Liver (tissue), 9 donors: Measurements from ENCODE around the gene TRPM8. TPM values are rescaled to one million over a fixed set of nuclear protein-coding genes. Genes with fewer than 3 reads are reported as not detected.

Source experiments
- DNase-seq: peaks from one replicate; pipeline ENCODE4 v3.0.0-alpha.2; 2017; ENCODE audit warnings: low spot score
- H3K27ac ChIP-seq, 2 donors: one replicate each; pipeline ENCODE4 v1.7.0; 2013; ENCODE audit warnings: inconsistent platforms in 2 of 2, low read length in 2 of 2, control low read depth in 1 of 2, low read depth in 1 of 2, mild to moderate bottlenecking in 1 of 2
- H3K27me3 ChIP-seq, 4 donors: one replicate each; pipeline versions ENCODE4 v1.6.1 to v1.7.0; 2013; ENCODE audit warnings: low read length in 3 of 4, inconsistent platforms in 1 of 4, mild to moderate bottlenecking in 1 of 4, moderate library complexity in 1 of 4; ENCODE audit not compliant: control insufficient read depth in 4 of 4, insufficient read depth in 4 of 4
- H3K36me3 ChIP-seq, 4 donors: one replicate each; pipeline versions ENCODE4 v1.6.1 to v1.7.0; 2013; ENCODE audit warnings: low read length in 3 of 4, mild to moderate bottlenecking in 3 of 4, low read depth in 1 of 4, moderate library complexity in 1 of 4; ENCODE audit not compliant: control insufficient read depth in 4 of 4, insufficient read depth in 3 of 4
- H3K4me1 ChIP-seq, 4 donors: one replicate each; pipeline versions ENCODE4 v1.6.1 to v1.7.0; 2013; ENCODE audit warnings: low read length in 3 of 4, mild to moderate bottlenecking in 3 of 4, moderate library complexity in 1 of 4; ENCODE audit not compliant: control insufficient read depth in 4 of 4, insufficient read depth in 4 of 4
- H3K4me3 ChIP-seq, 3 donors: one replicate each; pipeline versions ENCODE4 v1.6.1 to v1.7.0; 2013; ENCODE audit warnings: low read length in 3 of 3, control low read depth in 1 of 3, low read depth in 1 of 3, mild to moderate bottlenecking in 1 of 3
- H3K9ac ChIP-seq, 2 donors: one replicate each; pipeline ENCODE4 v1.7.0; 2013; ENCODE audit warnings: low read length in 2 of 2, mild to moderate bottlenecking in 2 of 2, moderate library complexity in 2 of 2, control low read depth in 1 of 2, low read depth in 1 of 2
- H3K9me3 ChIP-seq, 4 donors: one replicate each; pipeline versions ENCODE4 v1.6.1 to v1.7.0; 2013; ENCODE audit warnings: low read length in 3 of 4; ENCODE audit not compliant: control insufficient read depth in 4 of 4
- ATF3 ChIP-seq: IDR thresholded peaks from 2 replicates; pipeline ENCODE4 v1.6.1; 2016; ENCODE audit warnings: antibody characterized with exemption
- EGR1 ChIP-seq, 2 donors: IDR thresholded peaks; 2 replicates each; pipeline ENCODE4 v1.6.1; 2016 to 2018; ENCODE audit warnings: antibody characterized with exemption in 2 of 2, low read depth in 2 of 2
- FOXA1 ChIP-seq: IDR thresholded peaks from 2 replicates; pipeline ENCODE4 v1.6.1; 2016; ENCODE audit warnings: antibody characterized with exemption
- FOXA2 ChIP-seq: IDR thresholded peaks from 2 replicates; pipeline ENCODE4 v1.6.1; 2016; ENCODE audit warnings: antibody characterized with exemption
- GABPA ChIP-seq, 2 donors: IDR thresholded peaks in 1 of 2; conservative IDR thresholded peaks in 1 of 2; 2 replicates each; pipeline ENCODE4 v1.6.1; 2016; ENCODE audit warnings: antibody characterized with exemption in 2 of 2, mild to moderate bottlenecking in 1 of 2, moderate library complexity in 1 of 2
- HNF4A ChIP-seq, 2 donors: conservative IDR thresholded peaks; 2 replicates each; pipeline ENCODE4 v1.6.1; 2016; ENCODE audit warnings: antibody characterized with exemption in 2 of 2, mild to moderate bottlenecking in 2 of 2
- HNF4G ChIP-seq: IDR thresholded peaks from 2 replicates; pipeline ENCODE4 v1.6.1; 2016; ENCODE audit warnings: antibody characterized with exemption
- JUND ChIP-seq, 2 donors: IDR thresholded peaks; 2 replicates each; pipeline ENCODE4 v1.6.1; 2016; ENCODE audit warnings: antibody characterized with exemption in 2 of 2
- NR2F2 ChIP-seq: IDR thresholded peaks from 2 replicates; pipeline ENCODE4 v1.6.1; 2016; ENCODE audit warnings: antibody characterized with exemption
- RAD21 ChIP-seq, 2 donors: IDR thresholded peaks; 2 replicates each; pipeline ENCODE4 v1.6.1; 2016; ENCODE audit warnings: antibody characterized with exemption in 2 of 2, mild to moderate bottlenecking in 2 of 2
- REST ChIP-seq: IDR thresholded peaks from 2 replicates; pipeline ENCODE4 v1.6.1; 2016; ENCODE audit warnings: antibody characterized with exemption, mild to moderate bottlenecking
- RXRA ChIP-seq, 2 donors: IDR thresholded peaks; 2 replicates each; pipeline ENCODE4 v1.6.1; 2017 to 2018; ENCODE audit warnings: antibody characterized with exemption in 2 of 2, mild to moderate bottlenecking in 1 of 2
- SP1 ChIP-seq: IDR thresholded peaks from 2 replicates; pipeline ENCODE4 v1.6.1; 2018; ENCODE audit warnings: antibody characterized with exemption, mild to moderate bottlenecking
- TAF1 ChIP-seq: conservative IDR thresholded peaks from 2 replicates; pipeline ENCODE4 v1.6.1; 2016; ENCODE audit warnings: antibody characterized with exemption, mild to moderate bottlenecking
- YY1 ChIP-seq: IDR thresholded peaks from 2 replicates; pipeline ENCODE4 v1.6.1; 2016; ENCODE audit warnings: antibody characterized with exemption, mild to moderate bottlenecking
- WGBS: extraction: QIAGEN DNeasy Blood & Tissue Kit; methylation state at CpG from one replicate; pipeline ENCODE4 v1.1.7; 2013; 5-methylcytosine and 5-hydroxymethylcytosine counted together
- polyA plus RNA-seq, 2 donors: library from polyadenylated mRNA; stranded (reverse) in 1 of 2; unstranded in 1 of 2; fragments of 200-250 nt in 1 of 2; fragments of >200 nt in 1 of 2; fragmentation: Nextera tagmentation in 1 of 2; extraction: Ambion mirVana in 1 of 2; gene quantifications; one replicate each; pipeline versions ENCODE4 v1.2.1 to v1.2.3, GENCODE V29; 2013 to 2015
- total RNA-seq, 2 donors: library from RNA; depleted of rRNA; stranded (reverse); fragments of >200 nt; gene quantifications; one replicate each; pipeline ENCODE4 v1.2.3, GENCODE V29; 2014
- TF ChIP-seq, protein P1 (sequence below): fragments of 150-350 bp; IDR thresholded peaks from 2 replicates; pipeline ENCODE4 v1.5.1; 2017; ENCODE audit warnings: improper control_type of control experiment, low read depth, low read length; ENCODE audit not compliant: missing input control
- TF ChIP-seq, protein P2 (sequence below): IDR thresholded peaks from 2 replicates; pipeline ENCODE4 v1.6.1; 2016; ENCODE audit warnings: antibody characterized with exemption
- TF ChIP-seq, protein P3 (sequence below): IDR thresholded peaks from 2 replicates; pipeline ENCODE4 v1.6.1; 2016; ENCODE audit warnings: antibody characterized with exemption
- donor health status: healthy.
- donor health status: healthy.
- donor health status: healthy.
- donor health status: healthy.
- donor health status: healthy.

TRPM8 gene
- total and polyA plus RNA-seq, 4 donors = 1.1 to 79.2 (median 33.2) TPM

- Histone ChIP-seq H3K27me3 (no peaks in the 10 kb centered on the region), H3K4me3 (no peak overlapping the region), H3K9me3 (no peaks in the 10 kb centered on the region), H3K36me3 (peaks cover 0 to 9% (median 2%) of the 10 kb centered on the region in 4 donors), H3K4me1 (peaks cover 0 to 13% (median 5%) of the 10 kb centered on the region in 4 donors), H3K9ac (no peak overlapping the region), H3K27ac (no peak overlapping the region)
- 92% methylated on average over 2 of the region's 2 CpGs for WGBS
- DNase-seq = no peak
- no peak for TF ChIP-seq JUND (IDR thresholded peaks at IDR 0.05)
- TF ChIP-seq EGR1 (IDR thresholded peaks at IDR 0.05; ENCODE audit: low read depth in 2 of 2) = no peak
- no peak for TF ChIP-seq HNF4A (conservative IDR thresholded peaks at IDR 0.05)
- TF ChIP-seq FOXA2 = no peak
- TF ChIP-seq REST = no peak
- no peak for TF ChIP-seq TAF1
- TF ChIP-seq HNF4G = no peak
- no peak for TF ChIP-seq RAD21 (IDR thresholded peaks at IDR 0.05)
- TF ChIP-seq, protein P1, sequence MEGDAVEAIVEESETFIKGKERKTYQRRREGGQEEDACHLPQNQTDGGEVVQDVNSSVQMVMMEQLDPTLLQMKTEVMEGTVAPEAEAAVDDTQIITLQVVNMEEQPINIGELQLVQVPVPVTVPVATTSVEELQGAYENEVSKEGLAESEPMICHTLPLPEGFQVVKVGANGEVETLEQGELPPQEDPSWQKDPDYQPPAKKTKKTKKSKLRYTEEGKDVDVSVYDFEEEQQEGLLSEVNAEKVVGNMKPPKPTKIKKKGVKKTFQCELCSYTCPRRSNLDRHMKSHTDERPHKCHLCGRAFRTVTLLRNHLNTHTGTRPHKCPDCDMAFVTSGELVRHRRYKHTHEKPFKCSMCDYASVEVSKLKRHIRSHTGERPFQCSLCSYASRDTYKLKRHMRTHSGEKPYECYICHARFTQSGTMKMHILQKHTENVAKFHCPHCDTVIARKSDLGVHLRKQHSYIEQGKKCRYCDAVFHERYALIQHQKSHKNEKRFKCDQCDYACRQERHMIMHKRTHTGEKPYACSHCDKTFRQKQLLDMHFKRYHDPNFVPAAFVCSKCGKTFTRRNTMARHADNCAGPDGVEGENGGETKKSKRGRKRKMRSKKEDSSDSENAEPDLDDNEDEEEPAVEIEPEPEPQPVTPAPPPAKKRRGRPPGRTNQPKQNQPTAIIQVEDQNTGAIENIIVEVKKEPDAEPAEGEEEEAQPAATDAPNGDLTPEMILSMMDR = no peak
- no peak for TF ChIP-seq YY1
- TF ChIP-seq FOXA1 = no peak
- TF ChIP-seq NR2F2 = no peak
- TF ChIP-seq, protein P2, sequence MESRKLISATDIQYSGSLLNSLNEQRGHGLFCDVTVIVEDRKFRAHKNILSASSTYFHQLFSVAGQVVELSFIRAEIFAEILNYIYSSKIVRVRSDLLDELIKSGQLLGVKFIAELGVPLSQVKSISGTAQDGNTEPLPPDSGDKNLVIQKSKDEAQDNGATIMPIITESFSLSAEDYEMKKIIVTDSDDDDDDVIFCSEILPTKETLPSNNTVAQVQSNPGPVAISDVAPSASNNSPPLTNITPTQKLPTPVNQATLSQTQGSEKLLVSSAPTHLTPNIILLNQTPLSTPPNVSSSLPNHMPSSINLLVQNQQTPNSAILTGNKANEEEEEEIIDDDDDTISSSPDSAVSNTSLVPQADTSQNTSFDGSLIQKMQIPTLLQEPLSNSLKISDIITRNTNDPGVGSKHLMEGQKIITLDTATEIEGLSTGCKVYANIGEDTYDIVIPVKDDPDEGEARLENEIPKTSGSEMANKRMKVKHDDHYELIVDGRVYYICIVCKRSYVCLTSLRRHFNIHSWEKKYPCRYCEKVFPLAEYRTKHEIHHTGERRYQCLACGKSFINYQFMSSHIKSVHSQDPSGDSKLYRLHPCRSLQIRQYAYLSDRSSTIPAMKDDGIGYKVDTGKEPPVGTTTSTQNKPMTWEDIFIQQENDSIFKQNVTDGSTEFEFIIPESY = no peak
- no peak for TF ChIP-seq ATF3
- TF ChIP-seq, protein P3, sequence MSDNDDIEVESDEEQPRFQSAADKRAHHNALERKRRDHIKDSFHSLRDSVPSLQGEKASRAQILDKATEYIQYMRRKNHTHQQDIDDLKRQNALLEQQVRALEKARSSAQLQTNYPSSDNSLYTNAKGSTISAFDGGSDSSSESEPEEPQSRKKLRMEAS = no peak
- TF ChIP-seq RXRA (IDR thresholded peaks at IDR 0.05) = no peak
- no peak for TF ChIP-seq GABPA (IDR thresholded peaks at IDR 0.05 in 1 of 2, conservative IDR thresholded peaks at IDR 0.05 in 1 of 2)
- TF ChIP-seq SP1 = no peak
Observed at GRCh38 chr2:234020332-234020731, 103.2 kb downstream of the TRPM8 start.
